Activated naive CD4-positive, alpha-beta T cell treated with anti-CD3 and anti-CD28 coated beads for 36 hours (primary cell): ENCODE measurements around the gene SPATA31D3. TPM values are rescaled to one million over a fixed set of nuclear protein-coding genes. Genes with fewer than 3 reads are reported as not detected.
"Not testable (repeated sequence)": the region's sequence is repeated elsewhere in the genome, so short reads cannot be mapped to it uniquely, and the experiment has no call there.

Experiments used
- CTCF ChIA-PET: fragments of 350-600 bp; sonication (Branson Sonifier 250); formaldehyde crosslinking; loops from one replicate; lab custom pipeline; 2021; ENCODE audit warnings: antibody characterized with exemption; lab: Charles Lee
- DNase-seq: peaks from one replicate; pipeline ENCODE4 v3.0.0-alpha.2; 2020
- H3K27ac Mint-ChIP-seq: one replicate; pipeline ENCODE4 v1.8.0; 2021; ENCODE audit warnings: mild to moderate bottlenecking, mixed read lengths
- H3K27me3 Mint-ChIP-seq: one replicate; pipeline ENCODE4 v1.8.0; 2021; ENCODE audit warnings: low read depth, mixed read lengths
- H3K36me3 Mint-ChIP-seq: one replicate; pipeline ENCODE4 v1.8.0; 2021; ENCODE audit warnings: low read depth, mixed read lengths
- H3K4me1 Mint-ChIP-seq: one replicate; pipeline ENCODE4 v1.8.0; 2021; ENCODE audit warnings: low read depth, mixed read lengths
- H3K4me3 Mint-ChIP-seq: one replicate; pipeline ENCODE4 v1.8.0; 2021; ENCODE audit warnings: mild to moderate bottlenecking, moderate library complexity, mixed read lengths
- H3K9me3 Mint-ChIP-seq: one replicate; pipeline ENCODE4 v1.8.0; 2021; ENCODE audit warnings: mixed read lengths
- intact Hi-C: fragments of 100-400 bp; cut with micrococcal nuclease; formaldehyde crosslinking; loops from one replicate; pipeline ENCODE4 v1.15.1; 2023
- total RNA-seq, 2 experiments: library from RNA; stranded (reverse); gene quantifications; one replicate each; pipeline ENCODE4 v1.2.3, GENCODE V29; 2021

Gene SPATA31D3
- total RNA-seq, 2 experiments from 2014 or later = not detected

- no peaks in the 10 kb centered on the region for H3K27me3 Mint-ChIP-seq
- no peak overlapping the region for H3K27ac Mint-ChIP-seq
- H3K4me3 Mint-ChIP-seq = no peak overlapping the region
- CTCF ChIA-PET = no interaction called here
- no peaks in the 10 kb centered on the region for H3K4me1 Mint-ChIP-seq
- no peak for DNase-seq
- no peaks in the 10 kb centered on the region for H3K36me3 Mint-ChIP-seq
- intact Hi-C loops = no loop called here
- no peaks in the 10 kb centered on the region for H3K9me3 Mint-ChIP-seq
Observed at GRCh38 chr9:81984928-81985327, 41.6 kb downstream of the SPATA31D3 start.

DNA sequence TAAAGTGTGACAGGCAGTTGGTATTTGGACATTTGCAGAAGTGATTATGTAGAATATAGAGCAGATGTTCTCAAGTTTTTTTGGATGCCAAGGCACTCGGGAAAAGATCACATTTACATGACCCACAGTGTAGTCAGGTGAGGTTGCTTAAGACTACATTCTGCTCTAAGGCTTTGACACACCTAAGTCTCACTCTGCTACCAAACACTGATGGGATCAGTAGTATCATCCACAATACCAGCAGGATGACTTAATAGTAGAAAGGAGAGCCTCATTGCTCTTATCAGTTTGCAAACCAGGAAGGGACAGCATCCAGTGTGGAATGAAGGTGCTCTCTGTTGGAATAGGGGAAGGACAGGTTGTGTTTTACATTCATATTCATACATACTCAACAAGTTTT is 42.8 kb downstream of the SPATA31D3 start:
- Mint-ChIP-seq H3K4me3 (no peak overlapping the region), H3K27me3 (no peaks in the 10 kb centered on the region), H3K36me3 (no peaks in the 10 kb centered on the region), H3K9me3 (no peaks in the 10 kb centered on the region), H3K4me1 (no peaks in the 10 kb centered on the region), H3K27ac (no peak overlapping the region)
- no peak for DNase-seq
- intact Hi-C loops = no loop called here
- CTCF ChIA-PET = no interaction called here

DNA sequence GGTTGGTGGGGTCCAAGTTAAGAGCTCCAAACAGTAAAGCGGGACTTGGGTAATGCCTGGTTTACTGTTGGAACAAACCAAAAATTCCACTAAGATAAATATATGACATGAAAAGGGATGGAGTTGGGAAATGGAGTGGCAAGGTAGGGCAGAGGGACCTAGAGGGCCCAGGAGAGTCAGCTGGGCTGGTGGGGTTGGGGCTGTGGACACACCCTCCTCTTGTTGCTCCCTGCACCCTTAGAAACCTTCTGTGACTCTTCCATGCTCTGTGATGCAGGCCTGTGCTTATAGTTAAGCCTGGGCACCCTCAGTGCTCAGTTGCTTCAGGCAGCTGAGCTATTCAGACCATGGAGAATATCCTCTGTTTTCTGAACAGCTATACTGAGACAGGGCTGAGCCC is 45.2 kb downstream of the SPATA31D3 start, which contains the start of gene SPATA31D1:
SPATA31D1 (plus strand) TSS at position 301 of the 400 bp plus-strand sequence; CDS start at position 348, 47 bp downstream.
- H3K9me3 Mint-ChIP-seq, intact Hi-C loops, H3K27ac Mint-ChIP-seq, H3K27me3 Mint-ChIP-seq, H3K4me1 Mint-ChIP-seq, DNase-seq, CTCF ChIA-PET, H3K4me3 Mint-ChIP-seq, H3K36me3 Mint-ChIP-seq: not testable (repeated sequence)

DNA sequence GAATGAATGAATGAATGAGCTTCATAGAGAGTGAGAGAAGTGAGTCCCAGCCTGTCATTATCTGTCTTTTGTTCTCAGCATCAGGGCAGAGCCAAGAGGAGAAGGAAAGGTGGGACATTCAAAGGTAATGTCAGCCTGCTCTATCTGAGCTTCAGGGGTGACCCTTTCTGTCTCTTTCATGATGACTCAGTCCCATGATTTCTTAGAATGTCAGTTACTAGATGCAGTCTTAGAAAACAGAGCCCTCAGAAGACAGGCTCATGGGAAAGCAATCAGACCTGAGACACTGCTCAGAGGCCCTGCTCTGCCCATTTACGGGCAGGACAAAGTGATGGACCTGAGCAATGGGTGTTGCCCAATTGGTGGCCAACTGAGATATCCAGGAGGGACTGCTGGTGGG is 46.4 kb downstream of the SPATA31D3 start:
- Mint-ChIP-seq H3K4me1 (no peaks in the 10 kb centered on the region), H3K4me3 (no peak overlapping the region), H3K27ac (no peak overlapping the region), H3K36me3 (no peaks in the 10 kb centered on the region), H3K9me3 (no peaks in the 10 kb centered on the region), H3K27me3 (no peaks in the 10 kb centered on the region)
- CTCF ChIA-PET = no interaction called here
- no peak for DNase-seq
- intact Hi-C loops = no loop called here

DNA sequence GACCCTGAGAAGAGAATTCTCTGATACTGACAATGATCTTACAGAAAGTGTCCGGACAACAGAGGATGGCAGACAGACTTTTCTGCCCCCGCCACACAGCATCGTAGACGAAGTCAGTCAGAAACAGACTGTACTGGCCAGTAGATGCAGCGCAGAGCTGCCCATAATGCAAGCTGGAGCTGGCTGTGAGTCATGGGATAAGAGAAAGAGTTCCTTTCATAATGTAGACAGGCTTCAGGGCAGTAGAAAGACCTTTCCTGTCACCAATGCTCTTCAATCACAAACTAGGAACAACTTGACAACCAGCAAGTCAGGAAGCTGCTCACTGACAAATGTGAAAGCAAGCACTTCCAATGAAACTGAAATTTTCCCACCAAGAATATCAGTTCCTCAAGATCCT is 50.4 kb downstream of the SPATA31D3 start:
- Mint-ChIP-seq H3K4me3 (no peak overlapping the region), H3K27me3 (no peaks in the 10 kb centered on the region), H3K9me3 (peaks cover 5% of the 10 kb centered on the region), H3K4me1 (no peaks in the 10 kb centered on the region), H3K36me3 (no peaks in the 10 kb centered on the region), H3K27ac (no peak overlapping the region)
- CTCF ChIA-PET = no interaction called here
- intact Hi-C loops = no loop called here
- DNase-seq = no peak

Other genes with a start within 250 kb of the SPATA31D3 start
- not detected for gene SPATA31D4, start 15.1 kb upstream of the SPATA31D3 start, total RNA-seq
- gene SPATA31D1, start 45.3 kb downstream of the SPATA31D3 start, total RNA-seq = not detected